B cell (primary cell): ENCODE data around the gene SAMD10. TPM values are rescaled to one million over a fixed set of nuclear protein-coding genes. Genes with fewer than 3 reads are reported as not detected.

ENCODE experiments used
- ATAC-seq: fragments of 200-7000 bp; cut with Tn5 transposase; one replicate; pipeline ENCODE4 v1.10.0; 2021; ENCODE audit warnings: low read depth, mild to moderate bottlenecking, moderate number of reproducible peaks, moderate library complexity
- CTCF ChIA-PET: fragments of 350-600 bp; sonication (Branson Sonifier 250); formaldehyde crosslinking; loops from one replicate; lab custom pipeline; 2021; ENCODE audit warnings: antibody characterized with exemption, inconsistent platforms; lab: Charles Lee
- POLR2A ChIA-PET: fragments of 350-600 bp; sonication (Branson Sonifier 250); formaldehyde crosslinking; loops from one replicate; lab custom pipeline; 2021; ENCODE audit warnings: antibody characterized with exemption; lab: Charles Lee
- DNase-seq: peaks from one replicate; pipeline ENCODE4 v3.0.0; 2013
- H2AFZ ChIP-seq: 2 replicates; pipeline ENCODE4 v1.6.1; 2012; ENCODE audit warnings: mild to moderate bottlenecking, low read depth, low read length; ENCODE audit not compliant: insufficient read depth, poor library complexity, severe bottlenecking
- H3K27ac ChIP-seq, 2 donors: 1 replicate in 1 of 2; 2 replicates in 1 of 2; pipeline ENCODE4 v1.5.1; 2012 to 2013; ENCODE audit warnings: low read length in 2 of 2, mild to moderate bottlenecking in 2 of 2, moderate library complexity in 1 of 2
- H3K27me3 ChIP-seq, 4 experiments: fragments of 200-600 bp in 1 of 4; sonication (generic) in 1 of 4; replicated peaks in 1 of 4; 1 replicate in 2 of 4; 2 replicates in 2 of 4; pipeline versions ENCODE4 v1.6.1 to v1.7.0; 2013 to 2016; ENCODE audit warnings: low read length in 3 of 4, mild to moderate bottlenecking in 2 of 4, mixed read lengths in 1 of 4, moderate library complexity in 1 of 4; ENCODE audit not compliant: insufficient read depth in 4 of 4, control insufficient read depth in 3 of 4; ENCODE audit errors: control extremely low read depth in 1 of 4
- H3K36me3 ChIP-seq, 2 experiments: replicated peaks in 1 of 2; 1 replicate in 1 of 2; 2 replicates in 1 of 2; pipeline versions ENCODE4 v1.6.1 to v1.7.1; 2013; ENCODE audit warnings: low read length in 1 of 2; ENCODE audit not compliant: insufficient read depth in 2 of 2, control insufficient read depth in 1 of 2; ENCODE audit errors: control extremely low read depth in 1 of 2, extremely low read depth in 1 of 2
- H3K4me1 ChIP-seq, 2 donors: fragments of 200-600 bp in 1 of 2; sonication (generic) in 1 of 2; 1 replicate in 1 of 2; 2 replicates in 1 of 2; pipeline versions ENCODE4 v1.5.1 to v1.6.1; 2013 to 2017; ENCODE audit warnings: low read length in 2 of 2; ENCODE audit not compliant: control insufficient read depth in 2 of 2, insufficient read depth in 2 of 2
- H3K4me2 ChIP-seq: replicated peaks from 2 replicates; pipeline ENCODE3; 2012; ENCODE audit warnings: mild to moderate bottlenecking, low read depth, low read length; ENCODE audit not compliant: poor library complexity, severe bottlenecking
- H3K4me3 ChIP-seq, 5 experiments: fragments of 200-600 bp in 1 of 5; sonication (generic) in 1 of 5; 1 replicate in 3 of 5; 2 replicates in 2 of 5; pipeline versions ENCODE4 v1.5.1 to v1.7.0; 2011 to 2016; ENCODE audit warnings: low read length in 4 of 5, mild to moderate bottlenecking in 4 of 5, low read depth in 2 of 5, control low read depth in 1 of 5, moderate library complexity in 1 of 5; ENCODE audit not compliant: insufficient read depth in 1 of 5; ENCODE audit errors: control extremely low read depth in 1 of 5, extremely low read depth in 1 of 5
- H3K79me2 ChIP-seq: fragments of 200-600 bp; sonication (generic); one replicate; pipeline ENCODE4 v1.6.0; 2016; ENCODE audit warnings: low read length; ENCODE audit not compliant: control insufficient read depth, insufficient read depth
- H3K9ac ChIP-seq: fragments of 200-600 bp; sonication (generic); 2 replicates; pipeline ENCODE4 v1.6.1; 2017; ENCODE audit warnings: mild to moderate bottlenecking, low read length, moderate library complexity
- H3K9me3 ChIP-seq, 3 donors: one replicate each; pipeline versions ENCODE4 v1.6.1 to v1.7.1; 2013; ENCODE audit warnings: low read length in 2 of 3; ENCODE audit not compliant: control insufficient read depth in 2 of 3, insufficient read depth in 1 of 3; ENCODE audit errors: control extremely low read depth in 1 of 3
- H4K20me1 ChIP-seq: 2 replicates; pipeline ENCODE4 v1.6.0; 2012; ENCODE audit warnings: mild to moderate bottlenecking, low read length; ENCODE audit not compliant: insufficient read depth, control insufficient read depth, poor library complexity, severe bottlenecking
- H3K27ac Mint-ChIP-seq: one replicate; pipeline ENCODE4 v1.8.0; 2021; ENCODE audit warnings: mixed read lengths
- H3K27me3 Mint-ChIP-seq: one replicate; pipeline ENCODE4 v1.8.0; 2021; ENCODE audit warnings: mixed read lengths
- H3K4me1 Mint-ChIP-seq: one replicate; pipeline ENCODE4 v1.8.0; 2021; ENCODE audit warnings: mixed read lengths
- H3K4me3 Mint-ChIP-seq: one replicate; pipeline ENCODE4 v1.8.0; 2021; ENCODE audit warnings: mixed read lengths
- H3K9me3 Mint-ChIP-seq: one replicate; pipeline ENCODE4 v1.8.0; 2022; ENCODE audit warnings: mixed read lengths; ENCODE audit not compliant: insufficient read depth
- CTCF ChIP-seq: fragments of 200-600 bp; IDR thresholded peaks from one replicate; pipeline ENCODE4 v1.8.0; 2022; ENCODE audit warnings: antibody characterized with exemption, mild to moderate bottlenecking
- EZH2 ChIP-seq: IDR thresholded peaks from 2 replicates; pipeline ENCODE4 v1.6.1; 2012; ENCODE audit warnings: borderline replicate concordance, low read depth, mild to moderate bottlenecking, moderate library complexity, low read length; ENCODE audit not compliant: insufficient read depth, poor library complexity, severe bottlenecking
- WGBS: methylation state at CpG from one replicate; pipeline ENCODE4 v1.1.5; 2013; ENCODE audit warnings: missing lambda C conversion rate; ENCODE audit not compliant: insufficient coverage; 5-methylcytosine and 5-hydroxymethylcytosine counted together
- intact Hi-C: fragments of 100-400 bp; cut with micrococcal nuclease; formaldehyde crosslinking; loops from one replicate; pipeline ENCODE4 v1.10.0; 2022
- polyA plus RNA-seq: library from polyadenylated mRNA; depleted of rRNA; stranded (reverse); fragments of >200 nt; gene quantifications from 2 replicates; pipeline ENCODE4 v1.2.3, GENCODE V29; 2012
- total RNA-seq, 2 donors: library from RNA; stranded (reverse); fragments of 120-200 nt in 1 of 2; gene quantifications; 1 replicate in 1 of 2; 2 replicates in 1 of 2; pipeline versions ENCODE4 v1.2.3 to v1.2.4, GENCODE V29; 2013 to 2022

Gene SAMD10
- total and polyA plus RNA-seq, 2 donors (not counting 1 experiment from before 2014, with no cell fraction given) = 12.7 to 34.2 TPM

DNA sequence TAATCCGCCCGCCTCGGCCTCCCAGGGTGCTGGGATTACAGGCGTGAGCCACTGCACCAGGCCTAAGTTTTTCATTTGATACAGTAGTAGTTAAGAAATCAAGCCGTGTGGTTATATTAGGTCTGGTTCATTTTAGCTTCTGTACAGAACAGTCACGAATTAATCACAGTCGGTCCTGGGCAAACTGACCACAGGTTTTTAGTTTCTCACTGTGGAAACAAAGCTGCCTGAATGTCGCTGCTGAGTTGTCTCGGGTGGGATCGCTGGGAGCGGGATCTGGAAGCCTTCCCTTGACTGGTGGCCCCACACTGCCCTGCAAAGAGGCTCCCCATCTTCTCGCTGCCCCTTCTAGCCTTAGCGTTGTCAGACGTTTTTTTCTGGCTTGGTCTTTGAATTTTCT, 41.8 kb downstream of the SAMD10 start:
- POLR2A ChIA-PET = no interaction called here
- no peak overlapping the region for H2AFZ ChIP-seq
- no peak overlapping the region for H3K9ac ChIP-seq
- H3K4me3 Mint-ChIP-seq = no peak overlapping the region
- H3K4me1 Mint-ChIP-seq = peaks cover 12% of the 10 kb centered on the region
- peaks cover 3 to 58% of the 10 kb centered on the region in 2 experiments for H3K36me3 ChIP-seq
- no peak overlapping the region for H3K4me2 ChIP-seq
- no peak overlapping the region for H3K27ac Mint-ChIP-seq
- no peaks in the 10 kb centered on the region for H3K9me3 Mint-ChIP-seq
- no peak overlapping the region for H3K27ac ChIP-seq
- peaks cover 0 to 28% (median 0%) of the 10 kb centered on the region in 3 donors for H3K9me3 ChIP-seq
- H3K79me2 ChIP-seq = peaks cover 39% of the 10 kb centered on the region
- H3K4me3 ChIP-seq = no peak overlapping the region
- peaks cover 9 to 14% of the 10 kb centered on the region in 2 donors for H3K4me1 ChIP-seq
- 97% methylated on average over 11 of the region's 14 CpGs for WGBS
- no peaks in the 10 kb centered on the region for H3K27me3 Mint-ChIP-seq
- ATAC-seq = no peak
- no peak for DNase-seq
- CTCF ChIA-PET = interaction anchor here (0.6 kb wide), 1 partner anchor 9 kb away, joined by 3 read pairs; no protein-coding TSS in a partner anchor
- no peak for TF ChIP-seq CTCF
- TF ChIP-seq EZH2 = no peak
- intact Hi-C loops = no loop called here
- no peaks in the 10 kb centered on the region for H3K27me3 ChIP-seq
- H4K20me1 ChIP-seq = peaks cover 84% of the 10 kb centered on the region

DNA sequence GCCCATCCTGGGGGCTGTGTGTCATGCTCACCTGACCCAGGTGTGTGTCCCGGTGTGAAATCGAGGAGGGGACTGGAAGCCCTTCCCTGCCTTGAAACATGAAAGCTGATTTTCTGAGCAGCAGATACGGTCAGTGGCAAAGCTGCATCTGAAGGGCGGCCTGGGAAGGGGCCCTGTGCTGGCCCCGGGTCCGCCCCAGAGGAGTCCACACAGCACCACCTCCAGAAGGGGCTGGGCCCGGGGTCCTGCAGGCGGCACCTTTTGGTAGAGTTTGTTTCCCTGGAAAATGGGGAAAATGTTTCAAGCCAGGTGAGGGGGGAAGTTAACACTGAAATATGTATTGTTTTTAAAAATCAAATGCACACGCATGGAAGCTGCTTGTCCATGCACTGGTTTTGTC, 44.0 kb downstream of the SAMD10 start:
- no peaks in the 10 kb centered on the region for H3K27me3 ChIP-seq
- H4K20me1 ChIP-seq = peaks cover 85% of the 10 kb centered on the region
- intact Hi-C loops = no loop called here
- TF ChIP-seq EZH2 (no peak), CTCF (no peak)
- no peak overlapping the region for H2AFZ ChIP-seq
- H3K9me3 ChIP-seq = peaks cover 0 to 7% (median 0%) of the 10 kb centered on the region in 3 donors
- Mint-ChIP-seq H3K4me3 (no peak overlapping the region), H3K27me3 (no peaks in the 10 kb centered on the region), H3K27ac (no peak overlapping the region), H3K9me3 (no peaks in the 10 kb centered on the region), H3K4me1 (peaks cover 2% of the 10 kb centered on the region)
- no peaks in the 10 kb centered on the region for H3K4me1 ChIP-seq
- H3K27ac ChIP-seq = no peak overlapping the region
- H3K79me2 ChIP-seq = peaks cover 43% of the 10 kb centered on the region
- peaks cover 3 to 68% of the 10 kb centered on the region in 2 experiments for H3K36me3 ChIP-seq
- DNase-seq = no peak
- H3K4me3 ChIP-seq = no peak overlapping the region
- H3K9ac ChIP-seq = no peak overlapping the region
- no peak overlapping the region for H3K4me2 ChIP-seq
- ATAC-seq = no peak
- POLR2A ChIA-PET = no interaction called here
- CTCF ChIA-PET = no interaction called here
- 96% methylated on average over 7 of the region's 9 CpGs for WGBS
